Subcutaneous abdominal adipose tissue (tissue), 5 donors: Measurements from ENCODE around the gene MXRA8.

Experiments used
- H3K27ac ChIP-seq: one replicate; pipeline ENCODE4 v1.7.0; 2013; ENCODE audit warnings: low read depth, mild to moderate bottlenecking, inconsistent platforms, low read length, moderate library complexity
- H3K27me3 ChIP-seq, 5 donors: one replicate each; pipeline ENCODE4 v1.7.0; 2013; ENCODE audit warnings: low read length in 5 of 5, inconsistent platforms in 1 of 5; ENCODE audit not compliant: control insufficient read depth in 5 of 5, insufficient read depth in 4 of 5
- H3K36me3 ChIP-seq, 5 donors: one replicate each; pipeline ENCODE4 v1.7.0; 2013; ENCODE audit warnings: low read length in 5 of 5; ENCODE audit not compliant: control insufficient read depth in 5 of 5, insufficient read depth in 5 of 5
- H3K4me1 ChIP-seq, 5 donors: one replicate each; pipeline ENCODE4 v1.7.0; 2013; ENCODE audit warnings: low read length in 5 of 5, mild to moderate bottlenecking in 3 of 5, moderate library complexity in 1 of 5; ENCODE audit not compliant: control insufficient read depth in 5 of 5, insufficient read depth in 5 of 5
- H3K4me3 ChIP-seq, 5 donors: one replicate each; pipeline ENCODE4 v1.7.0; 2013; ENCODE audit warnings: low read length in 5 of 5, low read depth in 1 of 5
- H3K9ac ChIP-seq, 5 donors: one replicate each; pipeline ENCODE4 v1.7.0; 2013; ENCODE audit warnings: low read length in 5 of 5, mild to moderate bottlenecking in 4 of 5, moderate library complexity in 3 of 5
- H3K9me3 ChIP-seq, 5 donors: one replicate each; pipeline ENCODE4 v1.7.0; 2013; ENCODE audit warnings: low read length in 5 of 5; ENCODE audit not compliant: control insufficient read depth in 5 of 5
- donor health status: healthy.
- donor health status: healthy.
- donor health status: healthy.
- donor health status: healthy.
- donor health status: healthy.

MXRA8 gene

DNA sequence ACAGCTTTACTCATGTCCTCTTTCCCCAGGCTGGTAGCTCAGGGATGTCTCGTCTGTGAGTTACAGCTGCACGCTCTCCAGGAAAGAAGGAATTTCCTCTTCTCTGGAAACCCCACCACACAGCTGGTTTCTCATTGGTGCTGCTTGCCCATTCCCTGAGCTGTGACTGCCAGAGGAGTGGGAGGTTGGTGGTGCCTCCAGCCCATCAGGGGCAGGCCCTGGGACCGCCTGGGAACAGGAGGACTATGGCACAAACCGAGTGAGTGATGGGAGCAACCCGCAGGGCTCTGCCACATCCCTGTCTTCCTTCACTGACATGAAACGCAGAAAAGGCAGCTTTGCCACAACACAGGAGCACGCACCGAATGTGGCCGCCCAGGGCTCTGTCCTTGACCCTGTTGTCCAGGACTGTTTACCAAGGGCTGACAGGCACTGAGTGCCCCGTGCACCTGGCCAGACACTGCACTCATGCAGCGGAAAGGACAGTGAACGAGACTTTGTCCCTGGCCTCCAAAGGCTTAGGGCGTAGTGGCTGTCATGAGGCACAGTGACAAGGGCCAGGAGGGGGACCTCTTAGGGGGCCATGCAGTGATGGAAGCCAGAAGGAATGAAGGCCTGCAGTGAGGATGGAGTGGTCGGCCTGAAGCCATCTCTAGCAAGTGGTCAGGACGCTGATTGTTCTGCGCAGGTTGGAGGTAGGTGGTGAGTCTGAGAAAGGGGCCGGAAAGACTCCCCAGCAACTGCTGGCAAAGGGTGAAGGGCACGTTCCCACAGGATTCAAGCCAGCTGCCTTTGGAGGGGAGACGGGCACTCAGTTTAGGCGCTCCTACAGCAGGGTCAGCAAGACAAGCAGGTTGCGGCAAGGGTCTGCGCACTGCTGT is 42.5 kb upstream of the MXRA8 start:
- H3K27me3 ChIP-seq, result no peaks in the 10 kb centered on the region
- H3K4me1 ChIP-seq, result peaks cover 15 to 47% (median 40%) of the 10 kb centered on the region in 5 donors
- H3K27ac ChIP-seq, result peak overlapping the region; percentile 77
- H3K9me3 ChIP-seq, result no peaks in the 10 kb centered on the region
- peak overlapping the region; percentile 82 to 99 (median 94) for H3K4me3 ChIP-seq
- H3K9ac ChIP-seq, result peak overlapping the region in 3 of 5 donors; percentile 84 to 93 (median 90)
- H3K36me3 ChIP-seq, result peaks cover 0 to 61% (median 50%) of the 10 kb centered on the region in 5 donors

GRCh38 chr1:1399872-1400575 is 41.7 kb upstream of the MXRA8 start:
- peak overlapping the region; percentile 82 to 99 (median 94) for H3K4me3 ChIP-seq
- H3K27ac ChIP-seq, result peak overlapping the region; percentile 77
- H3K9ac ChIP-seq, result peak overlapping the region; percentile 74 to 93 (median 90)
- H3K4me1 ChIP-seq, result peaks cover 15 to 42% (median 34%) of the 10 kb centered on the region in 5 donors
- H3K27me3 ChIP-seq, result no peaks in the 10 kb centered on the region
- no peaks in the 10 kb centered on the region for H3K9me3 ChIP-seq
- peaks cover 0 to 62% (median 51%) of the 10 kb centered on the region in 5 donors for H3K36me3 ChIP-seq

DNA sequence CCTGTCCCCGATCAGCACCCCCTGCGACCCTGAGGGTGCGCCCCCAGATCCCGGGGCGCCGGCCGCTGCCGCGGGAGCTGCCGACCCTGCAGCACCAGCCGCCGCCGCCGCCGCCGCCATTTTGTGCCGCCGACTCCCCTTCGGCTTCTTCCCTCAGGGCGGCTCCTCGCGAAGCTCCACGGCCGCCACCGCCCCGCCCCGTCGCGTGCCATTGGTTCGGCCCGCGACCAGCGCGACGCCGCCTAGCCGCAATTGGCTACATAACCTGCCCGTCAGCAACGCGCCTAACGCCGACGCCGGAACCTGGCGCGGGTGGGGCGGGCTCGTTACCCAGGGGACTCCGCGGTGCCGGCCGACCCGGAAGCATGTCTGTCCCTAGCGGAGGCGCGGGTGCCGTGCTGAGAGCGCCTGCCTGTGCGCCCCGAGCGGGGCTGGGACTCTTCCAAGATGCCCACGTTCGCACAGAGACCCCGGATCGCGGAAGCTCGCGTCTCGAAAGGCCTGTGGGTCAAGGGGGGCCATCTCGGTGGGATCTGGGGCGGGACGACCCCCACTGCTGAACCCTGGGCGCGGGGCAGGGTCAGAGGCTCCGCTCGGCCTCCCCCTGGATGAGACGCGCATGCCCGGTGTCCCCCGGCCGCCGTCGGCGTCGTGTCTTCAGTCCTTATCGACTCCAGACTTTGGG is 41.0 kb upstream of the MXRA8 start, which contains the start of gene CCNL2:
TSS of gene CCNL2 (minus strand) at position 149 of the 685 bp plus-strand sequence. CDS start at position 120, 29 bp downstream.
- H3K9ac ChIP-seq, result peak within 1 kb of the TSS; percentile 84 to 96 (median 90)
- H3K36me3 ChIP-seq, result peaks cover 0 to 61% (median 48%) of the 10 kb centered on the region in 5 donors
- H3K4me3 ChIP-seq, result peak within 1 kb of the TSS; percentile 87 to 99 (median 95)
- H3K9me3 ChIP-seq, result no peaks in the 10 kb centered on the region
- H3K27me3 ChIP-seq, result no peaks in the 10 kb centered on the region
- peaks cover 15 to 42% (median 34%) of the 10 kb centered on the region in 5 donors for H3K4me1 ChIP-seq
- H3K27ac ChIP-seq, result peak within 1 kb of the TSS; percentile 77

GRCh38 chr1:1398677-1399186 is 40.4 kb upstream of the MXRA8 start:
- Histone ChIP-seq H3K9ac (peak overlapping the region; percentile 26 to 96 (median 90)), H3K36me3 (peaks cover 0 to 65% (median 53%) of the 10 kb centered on the region in 5 donors), H3K4me1 (peaks cover 15 to 41% (median 34%) of the 10 kb centered on the region in 5 donors), H3K9me3 (no peaks in the 10 kb centered on the region), H3K27ac (peak overlapping the region; percentile 77), H3K27me3 (no peaks in the 10 kb centered on the region), H3K4me3 (peak overlapping the region; percentile 70 to 99 (median 94))

DNA sequence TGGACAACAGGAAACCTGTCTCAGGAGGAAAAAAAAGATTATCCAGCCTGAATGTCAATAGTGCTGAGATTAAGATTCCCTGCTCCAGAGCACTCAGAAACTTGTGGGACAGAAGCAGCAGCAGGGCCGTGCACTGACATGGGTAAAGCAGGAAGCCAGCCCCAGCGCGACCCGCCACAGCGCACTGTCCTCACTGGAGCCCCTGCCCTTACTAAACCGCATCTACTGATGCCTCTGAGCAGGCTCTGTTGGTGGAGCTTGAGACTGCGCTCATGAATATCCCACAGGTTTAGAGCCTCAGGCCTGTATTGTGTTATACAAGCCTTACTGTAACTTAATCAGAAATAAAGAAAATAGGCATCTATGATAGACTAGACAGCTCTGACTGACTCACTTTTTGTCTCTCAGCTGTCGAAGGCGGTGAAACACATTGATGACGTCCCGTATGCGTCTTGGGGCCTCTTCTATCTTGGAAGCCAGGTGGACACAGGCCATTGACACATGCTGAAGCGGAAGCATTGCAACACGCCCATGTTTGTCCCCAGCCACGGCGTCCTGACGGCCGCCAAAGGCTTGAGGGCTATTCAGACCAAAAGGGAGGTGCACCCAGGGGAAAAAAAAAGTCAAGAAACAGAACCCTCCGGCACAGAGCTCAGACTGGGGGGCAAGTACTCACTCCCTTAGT is 39.6 kb upstream of the MXRA8 start:
- Histone ChIP-seq H3K4me1 (peaks cover 15 to 39% (median 34%) of the 10 kb centered on the region in 5 donors), H3K9ac (peak overlapping the region in 4 of 5 donors; percentile 86 to 96 (median 92)), H3K4me3 (peak overlapping the region; percentile 70 to 99 (median 94)), H3K27ac (peak overlapping the region; percentile 77), H3K9me3 (no peaks in the 10 kb centered on the region), H3K27me3 (no peaks in the 10 kb centered on the region), H3K36me3 (peaks cover 0 to 66% (median 56%) of the 10 kb centered on the region in 5 donors)

- Histone ChIP-seq H3K4me3 (no peak overlapping the region), H3K9me3 (no peaks in the 10 kb centered on the region), H3K27ac (no peak overlapping the region), H3K9ac (no peak overlapping the region), H3K4me1 (peaks cover 12 to 25% (median 19%) of the 10 kb centered on the region in 5 donors), H3K27me3 (no peaks in the 10 kb centered on the region), H3K36me3 (peaks cover 10 to 72% (median 65%) of the 10 kb centered on the region in 5 donors)
Measured at GRCh38 chr1:1395166-1395565, 36.8 kb upstream of the MXRA8 start.

- Histone ChIP-seq H3K4me1 (peaks cover 8 to 17% (median 13%) of the 10 kb centered on the region in 5 donors), H3K27me3 (no peaks in the 10 kb centered on the region), H3K27ac (no peak overlapping the region), H3K9ac (no peak overlapping the region), H3K4me3 (no peak overlapping the region), H3K9me3 (no peaks in the 10 kb centered on the region), H3K36me3 (peaks cover 10 to 82% (median 75%) of the 10 kb centered on the region in 5 donors)
Measured at GRCh38 chr1:1394116-1394515, 35.8 kb upstream of the MXRA8 start.

- H3K36me3 ChIP-seq, result peaks cover 10 to 89% (median 78%) of the 10 kb centered on the region in 5 donors
- no peaks in the 10 kb centered on the region for H3K9me3 ChIP-seq
- no peaks in the 10 kb centered on the region for H3K27me3 ChIP-seq
- peaks cover 8 to 15% (median 11%) of the 10 kb centered on the region in 5 donors for H3K4me1 ChIP-seq
- no peak overlapping the region for H3K9ac ChIP-seq
- no peak overlapping the region for H3K4me3 ChIP-seq
- H3K27ac ChIP-seq, result no peak overlapping the region
Measured at GRCh38 chr1:1393428-1393827, 35.1 kb upstream of the MXRA8 start.

GRCh38 chr1:1393014-1393413 is 34.7 kb upstream of the MXRA8 start:
- Histone ChIP-seq H3K27ac (no peak overlapping the region), H3K4me1 (peaks cover 5 to 11% (median 7%) of the 10 kb centered on the region in 5 donors), H3K9me3 (no peaks in the 10 kb centered on the region)

More at GRCh38 chr1:1393014-1393413, 34.7 kb upstream of the MXRA8 start:
- Histone ChIP-seq H3K27me3 (no peaks in the 10 kb centered on the region), H3K36me3 (peaks cover 10 to 93% (median 81%) of the 10 kb centered on the region in 5 donors), H3K9ac (no peak overlapping the region), H3K4me3 (no peak overlapping the region)
